ENCODE measurements around the gene SAMD11. TPM values are rescaled to one million over a fixed set of nuclear protein-coding genes. Genes with fewer than 3 reads are reported as not detected.

Gene SAMD11
- polyA plus RNA-seq, 2 of the 4 experiments (the other 2 are of a cell fraction) = 22.4 to 52.8 TPM

DNA sequence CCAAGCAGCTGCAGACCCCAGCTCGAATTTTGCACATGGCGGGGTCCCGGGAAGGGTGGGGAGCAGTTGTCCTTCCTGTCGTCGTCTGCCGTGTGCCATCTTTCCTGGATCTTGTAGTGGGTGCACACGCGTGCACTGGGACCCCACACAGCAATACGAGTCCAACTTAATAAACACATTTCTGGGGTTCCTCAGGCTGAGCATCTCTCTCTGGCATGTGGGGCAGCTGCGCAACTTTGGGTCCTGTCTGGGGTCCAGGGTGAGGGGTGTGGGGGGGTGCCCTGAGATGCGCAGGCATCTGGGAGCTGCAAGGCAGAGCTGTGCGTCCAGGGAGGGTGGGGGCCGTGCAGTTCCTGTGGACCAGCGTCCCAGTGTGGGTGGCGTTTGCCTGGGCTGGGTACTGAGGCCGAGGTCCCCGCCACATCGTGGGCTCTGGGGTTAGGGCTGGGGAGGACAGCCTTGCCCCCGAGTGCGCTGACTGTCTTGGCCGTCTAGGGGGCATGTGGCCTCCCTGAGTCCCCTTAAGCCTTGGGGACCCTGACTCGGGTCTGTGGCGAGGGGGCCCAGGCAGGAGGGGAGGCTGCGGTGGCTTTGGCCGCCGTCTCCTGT lies 41.9 kb downstream of the SAMD11 start:
- DNase-seq (ENCODE audit: low read depth in 1 of 2, low spot score in 1 of 2) (no peak), ATAC-seq (peak; percentile 2; a peak in 3 of 6 replicates), FAIRE-seq (no peak)
- ChIA-PET POLR2A (no interaction called here), CTCF (interaction anchor here (1.4 kb wide), 1 partner anchor 19 kb away, joined by 3 read pairs; no protein-coding TSS in a partner anchor)
- H3K9me3 ChIP-seq = no peaks in the 10 kb centered on the region
- TF ChIP-seq JUNB (IDR thresholded peaks at IDR 0.05) = no peak
- TF ChIP-seq CHD2 (IDR thresholded peaks at IDR 0.05; ENCODE audit: low read length, partially characterized antibody) = no peak
- no peak for TF ChIP-seq BHLHE40 (IDR thresholded peaks at IDR 0.05; ENCODE audit: low read depth, low read length)
- no peak for TF ChIP-seq HOXA7 (CRISPR knock-in tag; IDR thresholded peaks at IDR 0.05)
- no peak for TF ChIP-seq RFX5 (IDR thresholded peaks at IDR 0.05)
- no peak for TF ChIP-seq EP300 (IDR thresholded peaks at IDR 0.05)
- no peak for TF ChIP-seq FOXS1 (CRISPR knock-in tag; IDR thresholded peaks at IDR 0.05)
- no peak for TF ChIP-seq FOSB (CRISPR knock-in tag; IDR thresholded peaks at IDR 0.05)
- no peak for TF ChIP-seq ZC3H11A (IDR thresholded peaks at IDR 0.05)
- no peak for TF ChIP-seq HEYL (CRISPR knock-in tag; IDR thresholded peaks at IDR 0.05)
- TF ChIP-seq NFE2L2 (conservative IDR thresholded peaks at IDR 0.05; ENCODE audit: low read length) = no peak
- no peak for TF ChIP-seq CHD4 (IDR thresholded peaks at IDR 0.05; ENCODE audit: borderline replicate concordance)
- TF ChIP-seq, protein P1, sequence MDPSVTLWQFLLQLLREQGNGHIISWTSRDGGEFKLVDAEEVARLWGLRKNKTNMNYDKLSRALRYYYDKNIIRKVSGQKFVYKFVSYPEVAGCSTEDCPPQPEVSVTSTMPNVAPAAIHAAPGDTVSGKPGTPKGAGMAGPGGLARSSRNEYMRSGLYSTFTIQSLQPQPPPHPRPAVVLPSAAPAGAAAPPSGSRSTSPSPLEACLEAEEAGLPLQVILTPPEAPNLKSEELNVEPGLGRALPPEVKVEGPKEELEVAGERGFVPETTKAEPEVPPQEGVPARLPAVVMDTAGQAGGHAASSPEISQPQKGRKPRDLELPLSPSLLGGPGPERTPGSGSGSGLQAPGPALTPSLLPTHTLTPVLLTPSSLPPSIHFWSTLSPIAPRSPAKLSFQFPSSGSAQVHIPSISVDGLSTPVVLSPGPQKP (IDR thresholded peaks at IDR 0.05; ENCODE audit: low read depth, low read length) = no peak
- TF ChIP-seq, protein P2, sequence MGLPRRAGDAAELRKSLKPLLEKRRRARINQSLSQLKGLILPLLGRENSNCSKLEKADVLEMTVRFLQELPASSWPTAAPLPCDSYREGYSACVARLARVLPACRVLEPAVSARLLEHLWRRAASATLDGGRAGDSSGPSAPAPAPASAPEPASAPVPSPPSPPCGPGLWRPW (IDR thresholded peaks at IDR 0.05) = no peak
- TF ChIP-seq, protein P3, sequence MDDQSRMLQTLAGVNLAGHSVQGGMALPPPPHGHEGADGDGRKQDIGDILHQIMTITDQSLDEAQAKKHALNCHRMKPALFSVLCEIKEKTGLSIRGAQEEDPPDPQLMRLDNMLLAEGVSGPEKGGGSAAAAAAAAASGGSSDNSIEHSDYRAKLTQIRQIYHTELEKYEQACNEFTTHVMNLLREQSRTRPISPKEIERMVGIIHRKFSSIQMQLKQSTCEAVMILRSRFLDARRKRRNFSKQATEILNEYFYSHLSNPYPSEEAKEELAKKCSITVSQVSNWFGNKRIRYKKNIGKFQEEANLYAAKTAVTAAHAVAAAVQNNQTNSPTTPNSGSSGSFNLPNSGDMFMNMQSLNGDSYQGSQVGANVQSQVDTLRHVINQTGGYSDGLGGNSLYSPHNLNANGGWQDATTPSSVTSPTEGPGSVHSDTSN (IDR thresholded peaks at IDR 0.05) = no peak
- TF ChIP-seq MYC (IDR thresholded peaks at IDR 0.05; ENCODE audit: borderline replicate concordance, low read length) = no peak
- no peak for TF ChIP-seq HOXB5 (CRISPR knock-in tag; IDR thresholded peaks at IDR 0.05)
- TF ChIP-seq, protein P4, sequence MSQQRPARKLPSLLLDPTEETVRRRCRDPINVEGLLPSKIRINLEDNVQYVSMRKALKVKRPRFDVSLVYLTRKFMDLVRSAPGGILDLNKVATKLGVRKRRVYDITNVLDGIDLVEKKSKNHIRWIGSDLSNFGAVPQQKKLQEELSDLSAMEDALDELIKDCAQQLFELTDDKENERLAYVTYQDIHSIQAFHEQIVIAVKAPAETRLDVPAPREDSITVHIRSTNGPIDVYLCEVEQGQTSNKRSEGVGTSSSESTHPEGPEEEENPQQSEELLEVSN (IDR thresholded peaks at IDR 0.05; ENCODE audit: borderline replicate concordance, low read depth) = no peak
- peaks cover 13% of the 10 kb centered on the region for H3K4me1 ChIP-seq
- 43% methylated on average over 5 of the region's 26 CpGs for WGBS (ENCODE audit: missing lambda C conversion rate)
- peak overlapping the region; percentile 94 to 96 for H3K27ac ChIP-seq
- peak overlapping the region; percentile 70; the same call in 2 of the 3 replicates for H3K4me3 ChIP-seq
- H3K4me2 ChIP-seq = peak overlapping the region; percentile 89

DNA sequence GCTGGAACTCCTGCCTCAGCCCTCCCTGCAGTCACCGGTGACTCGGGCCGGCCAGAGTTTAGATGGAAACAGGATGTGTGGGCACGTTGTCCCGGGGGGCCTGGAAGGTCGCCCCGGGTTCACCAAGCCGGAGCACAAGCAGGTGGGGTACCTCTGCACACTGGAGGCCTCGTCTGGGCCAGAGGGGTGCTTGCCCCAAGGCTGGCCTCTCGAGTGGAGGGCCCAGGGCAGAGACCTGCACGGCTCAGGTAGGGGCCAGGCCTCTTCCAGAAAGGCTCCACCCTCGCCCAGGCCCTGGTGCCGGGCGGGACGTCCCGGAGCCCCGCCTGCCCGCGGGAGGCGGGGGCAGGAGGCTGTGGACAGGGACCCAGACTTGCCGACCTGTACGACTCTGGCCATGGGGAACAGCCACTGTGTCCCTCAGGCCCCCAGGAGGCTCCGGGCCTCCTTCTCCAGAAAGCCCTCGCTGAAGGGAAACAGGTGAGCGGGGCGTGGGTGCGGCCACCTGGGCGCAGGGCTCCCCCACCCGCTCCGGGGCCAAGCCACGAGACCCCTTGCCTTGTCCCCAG lies 42.5 kb downstream of the SAMD11 start, which contains the start of gene PLEKHN1:
Gene PLEKHN1, plus strand, starts transcription at position 348 of the 569 bp plus-strand sequence. Its CDS starts 50 bp downstream, at position 398.
- TF ChIP-seq RNF2 (IDR thresholded peaks at IDR 0.05; ENCODE audit: borderline replicate concordance, low read depth) = no peak
- peak; percentile 29; the same call in 1 of the 2 replicates for TF ChIP-seq POLR2A (IDR thresholded peaks at IDR 0.05; ENCODE audit: low read length)
- TF ChIP-seq, protein P5, sequence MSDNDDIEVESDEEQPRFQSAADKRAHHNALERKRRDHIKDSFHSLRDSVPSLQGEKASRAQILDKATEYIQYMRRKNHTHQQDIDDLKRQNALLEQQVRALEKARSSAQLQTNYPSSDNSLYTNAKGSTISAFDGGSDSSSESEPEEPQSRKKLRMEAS (IDR thresholded peaks at IDR 0.05) = peak; percentile 24
- TF ChIP-seq, protein P6, sequence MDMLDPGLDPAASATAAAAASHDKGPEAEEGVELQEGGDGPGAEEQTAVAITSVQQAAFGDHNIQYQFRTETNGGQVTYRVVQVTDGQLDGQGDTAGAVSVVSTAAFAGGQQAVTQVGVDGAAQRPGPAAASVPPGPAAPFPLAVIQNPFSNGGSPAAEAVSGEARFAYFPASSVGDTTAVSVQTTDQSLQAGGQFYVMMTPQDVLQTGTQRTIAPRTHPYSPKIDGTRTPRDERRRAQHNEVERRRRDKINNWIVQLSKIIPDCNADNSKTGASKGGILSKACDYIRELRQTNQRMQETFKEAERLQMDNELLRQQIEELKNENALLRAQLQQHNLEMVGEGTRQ (IDR thresholded peaks at IDR 0.05) = no peak
- TF ChIP-seq FOSL2 (IDR thresholded peaks at IDR 0.05) = no peak
- TF ChIP-seq FOSL2 (CRISPR knock-in tag; IDR thresholded peaks at IDR 0.05) = peak; percentile 35; the same call in 1 of the 2 replicates
- ChIA-PET POLR2A (interaction anchor here (1.1 to 1.2 kb wide), 2 partner anchors 10 to 23 kb away, joined by 10 to 14 read pairs; no protein-coding TSS in a partner anchor), CTCF (interaction anchor here (1.1 kb wide), 2 partner anchors 10 to 27 kb away, joined by 3 to 6 read pairs; no protein-coding TSS in a partner anchor)
- Histone ChIP-seq H3K27ac (peak within 1 kb of the TSS; percentile 94 to 96), H3K9me3 (no peaks in the 10 kb centered on the region), H3K4me2 (peak within 1 kb of the TSS; percentile 89), H3K4me3 (peak within 1 kb of the TSS; percentile 70), H3K4me1 (peaks cover 13% of the 10 kb centered on the region)
- ATAC-seq = peak; percentile 80 to 89
- FAIRE-seq = no peak
- 3% methylated on average over 8 of the region's 31 CpGs for WGBS (ENCODE audit: missing lambda C conversion rate)
- DNase-seq (ENCODE audit: low read depth in 1 of 2, low spot score in 1 of 2) = peak in 1 of 2 experiments; percentile 59
